Mammary epithelial cell (primary cell): ENCODE measurements around the gene VPS33B.

Experiments used
- EZH2 ChIP-seq: IDR thresholded peaks from 2 replicates; pipeline ENCODE4 v1.6.1; 2012; ENCODE audit warnings: low read length, inconsistent platforms, borderline replicate concordance
- TF ChIP-seq, protein P1 (sequence below), 2 donors: IDR thresholded peaks in 1 of 2; conservative IDR thresholded peaks in 1 of 2; 2 replicates each; pipeline ENCODE4 v1.5.1; 2011 to 2012; ENCODE audit warnings: inconsistent platforms in 2 of 2, low read length in 2 of 2, mild to moderate bottlenecking in 2 of 2, control low read depth in 1 of 2, low read depth in 1 of 2; ENCODE audit not compliant: insufficient read depth in 1 of 2; ENCODE audit errors: extremely low read depth in 1 of 2

DNA sequence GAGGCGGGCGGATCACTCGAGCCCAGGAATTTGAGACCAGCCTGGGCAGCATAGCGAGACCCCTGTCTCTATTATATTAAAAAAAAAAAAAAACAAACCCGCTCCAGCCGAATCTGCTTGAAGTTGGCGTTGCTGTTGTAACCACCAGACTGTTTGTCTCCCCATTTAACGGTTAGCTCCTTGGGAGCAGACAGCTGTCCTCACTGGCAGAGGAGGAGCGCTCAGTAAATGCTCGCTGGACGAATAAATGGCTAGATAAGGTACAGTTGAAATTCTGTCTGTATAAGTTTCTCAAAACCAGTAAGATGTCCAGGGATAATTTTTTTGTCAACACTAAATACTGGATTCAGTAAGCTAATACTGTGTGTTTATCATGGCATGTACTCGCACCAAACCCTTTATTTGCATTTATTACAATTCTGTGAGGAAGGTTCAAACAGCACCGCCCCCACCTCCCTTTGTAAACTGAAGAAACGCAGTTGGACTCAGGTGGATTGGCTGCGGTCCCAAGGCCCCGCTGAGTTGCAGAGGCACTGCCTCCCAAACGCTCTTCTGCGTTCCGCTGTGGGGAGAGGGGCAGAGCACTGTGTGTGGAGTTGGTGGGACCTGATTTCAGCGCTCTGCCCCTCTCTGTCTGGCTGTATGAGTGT lies 66.6 kb downstream of the VPS33B start:
- TF ChIP-seq, protein P1, sequence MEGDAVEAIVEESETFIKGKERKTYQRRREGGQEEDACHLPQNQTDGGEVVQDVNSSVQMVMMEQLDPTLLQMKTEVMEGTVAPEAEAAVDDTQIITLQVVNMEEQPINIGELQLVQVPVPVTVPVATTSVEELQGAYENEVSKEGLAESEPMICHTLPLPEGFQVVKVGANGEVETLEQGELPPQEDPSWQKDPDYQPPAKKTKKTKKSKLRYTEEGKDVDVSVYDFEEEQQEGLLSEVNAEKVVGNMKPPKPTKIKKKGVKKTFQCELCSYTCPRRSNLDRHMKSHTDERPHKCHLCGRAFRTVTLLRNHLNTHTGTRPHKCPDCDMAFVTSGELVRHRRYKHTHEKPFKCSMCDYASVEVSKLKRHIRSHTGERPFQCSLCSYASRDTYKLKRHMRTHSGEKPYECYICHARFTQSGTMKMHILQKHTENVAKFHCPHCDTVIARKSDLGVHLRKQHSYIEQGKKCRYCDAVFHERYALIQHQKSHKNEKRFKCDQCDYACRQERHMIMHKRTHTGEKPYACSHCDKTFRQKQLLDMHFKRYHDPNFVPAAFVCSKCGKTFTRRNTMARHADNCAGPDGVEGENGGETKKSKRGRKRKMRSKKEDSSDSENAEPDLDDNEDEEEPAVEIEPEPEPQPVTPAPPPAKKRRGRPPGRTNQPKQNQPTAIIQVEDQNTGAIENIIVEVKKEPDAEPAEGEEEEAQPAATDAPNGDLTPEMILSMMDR (conservative IDR thresholded peaks at IDR 0.05 in 1 of 2, IDR thresholded peaks at IDR 0.05 in 1 of 2; ENCODE audit: extremely low read depth in 1 of 2, insufficient read depth in 1 of 2, low read depth in 1 of 2, low read length in 2 of 2), result no peak
- no peak for TF ChIP-seq EZH2
